HTERT RPE-1 (cell line): ENCODE measurements around the gene ATP1A2.
"Not testable (repeated sequence)": the region's sequence is repeated elsewhere in the genome, so short reads cannot be mapped to it uniquely, and the experiment has no call there.

Experiments used
- in situ Hi-C: fragments of 300-500 bp; cut with MboI; formaldehyde crosslinking; loops from 4 replicates; pipeline ENCODE4 v1.14.3; 2020; ENCODE audit warnings: low sequenced_read_pairs

ATP1A2 gene

GRCh38 chr1:160122978-160123495 is 7.5 kb downstream of the ATP1A2 start:
- in situ Hi-C loops: no loop called here

- in situ Hi-C loops: no loop called here
Observed at GRCh38 chr1:160123726-160124125, 8.2 kb downstream of the ATP1A2 start.

GRCh38 chr1:160124705-160125478 is 9.3 kb downstream of the ATP1A2 start:
- in situ Hi-C loops: no loop called here

- in situ Hi-C loops: no loop called here
Observed at GRCh38 chr1:160125746-160126145, 10.2 kb downstream of the ATP1A2 start.

- in situ Hi-C loops: not testable (repeated sequence)
Observed at GRCh38 chr1:160126342-160126741, 10.8 kb downstream of the ATP1A2 start.

GRCh38 chr1:160127381-160127780 is 11.8 kb downstream of the ATP1A2 start:
- in situ Hi-C loops: no loop called here

- in situ Hi-C loops: no loop called here
Observed at GRCh38 chr1:160127865-160128523, 12.4 kb downstream of the ATP1A2 start.

GRCh38 chr1:160128636-160129035 is 13.1 kb downstream of the ATP1A2 start:
- in situ Hi-C loops: no loop called here

- in situ Hi-C loops: no loop called here
Observed at GRCh38 chr1:160129046-160129445, 13.5 kb downstream of the ATP1A2 start.

- in situ Hi-C loops: no loop called here
Observed at GRCh38 chr1:160129558-160129957, 14.0 kb downstream of the ATP1A2 start.

GRCh38 chr1:160129966-160130365 is 14.4 kb downstream of the ATP1A2 start:
- in situ Hi-C loops: no loop called here

GRCh38 chr1:160130486-160130885 is 14.9 kb downstream of the ATP1A2 start:
- in situ Hi-C loops: no loop called here

GRCh38 chr1:160130939-160131338 is 15.4 kb downstream of the ATP1A2 start:
- in situ Hi-C loops: no loop called here

- in situ Hi-C loops: no loop called here
Observed at GRCh38 chr1:160131803-160132565, 16.4 kb downstream of the ATP1A2 start.

- in situ Hi-C loops: no loop called here
Observed at GRCh38 chr1:160133990-160134770, 18.6 kb downstream of the ATP1A2 start.

- in situ Hi-C loops: no loop called here
Observed at GRCh38 chr1:160134791-160135572, 19.4 kb downstream of the ATP1A2 start.

- in situ Hi-C loops: no loop called here
Observed at GRCh38 chr1:160136121-160136925, 20.8 kb downstream of the ATP1A2 start.

- in situ Hi-C loops: no loop called here
Observed at GRCh38 chr1:160136926-160137200, 21.3 kb downstream of the ATP1A2 start.

- in situ Hi-C loops: no loop called here
Observed at GRCh38 chr1:160137216-160137862, 21.8 kb downstream of the ATP1A2 start.
